HG03135 (cell line): ENCODE data around the gene SLC29A1.

Experiments
- ATAC-seq: cut with Tn5 transposase; IDR thresholded peaks from one replicate; pipeline ENCODE4 v1.9.1; 2021; ENCODE audit warnings: mild to moderate bottlenecking, moderate library complexity; ENCODE audit not compliant: unreplicated experiment

The SLC29A1 gene

GRCh38 chr6:44264154-44265006 lies 41.0 kb downstream of the SLC29A1 start:
- peak; percentile 30 for ATAC-seq

DNA sequence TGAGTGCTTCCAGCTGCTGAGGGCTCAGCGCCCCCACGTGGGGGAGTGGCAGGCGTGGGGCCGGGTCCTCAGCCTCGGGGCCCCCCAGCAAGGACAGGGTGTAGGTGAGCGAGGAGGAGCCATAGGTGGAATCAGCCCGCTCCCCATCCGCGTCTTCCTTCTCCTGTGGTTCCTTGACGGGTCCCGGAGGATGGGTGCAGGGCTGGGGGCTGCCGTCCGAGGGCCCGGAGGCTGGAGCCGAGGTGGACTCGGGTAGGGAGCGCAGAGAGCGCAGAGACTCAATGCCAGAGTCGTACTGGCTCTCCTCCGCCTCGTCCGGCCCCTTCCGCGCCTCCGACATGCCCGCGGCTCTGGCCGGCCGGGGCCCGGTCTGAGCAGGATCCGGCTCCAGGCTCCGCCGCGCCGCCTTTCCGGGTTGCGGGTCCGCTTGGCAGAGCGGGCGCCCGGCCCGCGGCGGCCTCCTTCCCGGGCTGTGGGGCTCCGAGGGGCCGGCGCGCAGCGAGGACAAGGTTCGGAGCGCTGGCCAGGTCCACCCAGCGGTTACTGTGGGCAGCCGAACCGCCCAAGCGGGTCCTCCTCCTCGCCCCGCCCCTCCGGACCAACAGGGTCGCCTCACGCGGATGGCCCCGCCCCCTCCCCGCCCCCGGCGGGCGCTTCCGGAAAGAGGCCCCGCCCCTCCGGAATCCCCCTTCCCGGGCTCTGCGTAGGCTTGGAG lies 41.8 kb downstream of the SLC29A1 start, which contains the start of gene NFKBIE:
Gene NFKBIE (minus strand): TSS at position 545 of the 715 bp plus-strand sequence. CDS start 205 bp downstream, at position 340.
- ATAC-seq, result peak; percentile 36

DNA sequence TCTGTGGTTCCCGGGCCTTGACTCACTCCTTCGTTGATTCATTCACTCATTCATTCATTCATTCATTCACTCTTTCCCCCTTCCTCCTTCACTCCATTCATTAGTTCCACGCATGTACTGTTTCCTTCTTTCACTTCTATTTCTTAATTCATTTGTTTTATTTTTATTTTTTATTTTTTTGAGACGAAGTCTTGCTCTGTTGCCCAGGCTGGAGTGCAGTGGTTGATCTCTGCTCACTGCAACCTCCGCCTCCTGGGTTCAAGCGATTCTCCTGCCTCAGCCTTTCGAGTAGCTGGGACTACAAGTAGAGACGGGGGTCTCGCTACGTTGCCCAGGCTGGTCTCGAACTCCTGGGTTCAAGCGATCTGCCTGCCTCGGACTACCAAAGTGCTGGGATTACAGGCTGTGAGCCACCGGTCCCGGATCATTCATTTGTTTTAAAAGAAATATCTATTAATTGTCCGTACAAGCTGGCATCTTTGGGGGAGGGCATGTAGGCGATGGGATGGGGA lies 42.4 kb downstream of the SLC29A1 start:
- no peak for ATAC-seq

GRCh38 chr6:44266347-44266746 lies 43.0 kb downstream of the SLC29A1 start:
- peak; percentile 24 for ATAC-seq

GRCh38 chr6:44267252-44267651 lies 43.9 kb downstream of the SLC29A1 start:
- no peak for ATAC-seq

DNA sequence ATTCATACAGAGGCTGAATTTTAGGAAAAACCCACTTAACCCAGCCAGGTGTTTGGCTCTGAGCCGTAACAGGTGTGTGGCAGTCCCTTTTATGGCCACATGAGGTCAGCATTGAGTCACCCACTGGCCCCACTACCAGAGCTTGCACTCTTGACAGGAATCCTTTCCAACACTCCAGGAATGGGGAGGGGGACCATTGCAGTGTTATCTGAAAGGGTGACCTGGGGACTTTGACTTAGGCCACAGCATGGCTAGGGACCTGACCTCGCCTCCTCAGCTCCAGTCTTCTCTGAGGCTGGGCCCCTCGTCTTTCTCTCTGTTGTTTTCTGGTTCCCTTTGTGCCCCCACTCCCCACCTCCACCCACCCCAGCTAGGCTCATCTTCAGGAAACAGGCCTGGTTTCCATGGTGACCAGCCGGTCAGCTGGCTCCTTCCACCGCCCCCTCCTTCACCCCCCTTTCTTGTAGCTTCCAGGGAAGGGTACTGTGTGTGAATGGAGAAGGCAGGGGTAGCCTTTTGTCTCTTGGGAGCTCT lies 44.8 kb downstream of the SLC29A1 start:
- ATAC-seq, result no peak

GRCh38 chr6:44269178-44269920 lies 46.0 kb downstream of the SLC29A1 start:
- ATAC-seq, result no peak

DNA sequence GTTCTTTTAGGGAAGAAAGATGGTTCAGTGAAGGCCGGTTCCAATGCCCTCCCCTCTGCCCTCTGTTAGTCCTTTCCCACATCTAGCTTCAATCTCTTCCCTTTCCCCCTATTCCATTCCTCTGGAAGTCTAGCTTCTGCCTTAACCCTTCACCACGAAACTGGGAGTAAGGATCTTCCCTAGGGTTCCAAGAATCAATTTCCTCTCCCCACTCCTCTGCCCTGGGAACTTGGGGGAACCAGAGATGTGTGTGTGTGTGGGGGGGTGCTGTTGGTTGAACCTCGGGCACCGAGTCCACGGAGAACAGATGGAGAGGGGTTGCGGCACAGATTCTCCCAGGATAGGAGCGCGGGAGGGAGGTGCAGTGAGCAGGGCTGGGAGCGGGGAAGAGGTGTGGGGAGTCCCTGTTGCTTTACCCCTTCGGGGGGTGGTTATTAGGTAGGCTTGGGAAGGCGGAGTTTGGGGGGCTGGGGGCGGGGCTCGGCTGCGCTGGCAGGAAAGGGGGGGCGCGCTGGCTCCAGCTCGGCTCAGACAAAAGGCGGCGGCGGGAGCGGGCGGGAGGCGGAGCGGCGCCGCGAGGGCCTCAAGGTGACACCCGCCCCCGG lies 46.6 kb downstream of the SLC29A1 start, which contains the start of gene TMEM151B:
Gene TMEM151B (plus strand): TSS at position 530 of the 605 bp plus-strand sequence. CDS start 293 bp downstream, outside the sequence.
- no peak for ATAC-seq

GRCh38 chr6:44270526-44271405 lies 47.4 kb downstream of the SLC29A1 start:
- no peak for ATAC-seq

DNA sequence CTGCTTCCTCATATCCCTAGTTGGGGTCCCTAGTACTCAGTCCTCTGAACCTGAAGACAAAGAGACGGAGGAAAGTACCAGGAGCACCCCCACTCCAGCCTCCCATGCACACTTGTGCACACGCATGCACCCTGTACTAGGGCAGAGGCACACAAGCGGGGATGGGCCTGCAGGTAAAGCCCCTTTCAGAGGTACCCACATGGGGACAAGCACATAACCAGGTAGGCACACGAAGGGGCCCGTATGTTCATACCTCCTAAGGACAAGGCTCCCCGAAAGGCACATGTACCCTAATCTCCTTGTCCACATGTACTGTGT lies 48.0 kb downstream of the SLC29A1 start:
- ATAC-seq, result no peak

- no peak for ATAC-seq
These were observed 48.5 kb downstream of the SLC29A1 start for GRCh38 chr6:44271914-44272313.

DNA sequence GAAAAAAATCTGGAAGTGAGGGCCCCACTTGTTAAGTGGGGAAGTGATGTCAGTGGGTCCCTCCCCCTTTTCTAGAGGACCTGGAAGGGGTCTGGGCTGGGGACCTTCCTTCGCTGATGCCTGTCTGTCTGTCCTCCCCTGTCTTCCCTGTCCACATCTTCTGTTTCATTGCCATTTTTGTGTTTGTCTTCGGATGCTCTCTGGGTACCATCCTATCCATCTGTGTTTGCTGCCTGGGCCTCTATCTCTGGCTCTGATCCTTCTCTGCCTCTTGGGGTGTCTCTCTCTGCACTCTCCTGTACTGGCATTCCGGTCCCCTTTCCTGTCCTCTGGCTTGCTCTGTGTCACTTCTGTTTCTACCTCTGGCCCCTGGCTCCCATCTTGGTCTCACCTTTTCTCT lies 49.1 kb downstream of the SLC29A1 start:
- no peak for ATAC-seq

DNA sequence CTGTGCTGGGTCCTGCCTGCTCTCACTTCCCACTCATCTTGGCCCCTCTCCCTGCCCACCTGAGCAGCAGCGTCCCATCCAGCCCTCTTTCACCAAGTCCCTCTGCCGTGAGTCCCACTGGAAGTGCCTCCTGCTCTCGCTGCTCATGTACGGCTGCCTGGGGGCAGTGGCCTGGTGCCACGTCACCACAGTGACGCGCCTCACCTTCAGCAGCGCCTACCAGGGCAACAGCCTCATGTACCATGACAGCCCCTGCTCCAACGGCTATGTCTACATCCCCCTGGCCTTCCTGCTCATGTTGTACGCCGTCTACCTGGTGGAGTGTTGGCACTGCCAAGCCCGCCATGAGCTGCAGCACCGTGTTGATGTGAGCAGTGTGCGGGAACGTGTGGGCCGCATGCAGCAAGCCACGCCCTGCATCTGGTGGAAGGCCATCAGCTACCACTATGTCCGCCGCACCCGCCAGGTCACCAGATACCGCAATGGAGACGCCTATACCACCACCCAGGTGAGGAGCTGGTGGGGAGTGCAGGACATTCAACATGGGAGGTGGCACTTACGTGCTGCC lies 49.7 kb downstream of the SLC29A1 start:
- no peak for ATAC-seq

- no peak for ATAC-seq
These were observed 50.2 kb downstream of the SLC29A1 start for GRCh38 chr6:44273617-44274016.

- no peak for ATAC-seq
These were observed 51.9 kb downstream of the SLC29A1 start for GRCh38 chr6:44275271-44275748.

- ATAC-seq, result no peak
These were observed 52.6 kb downstream of the SLC29A1 start for GRCh38 chr6:44275749-44276648.

DNA sequence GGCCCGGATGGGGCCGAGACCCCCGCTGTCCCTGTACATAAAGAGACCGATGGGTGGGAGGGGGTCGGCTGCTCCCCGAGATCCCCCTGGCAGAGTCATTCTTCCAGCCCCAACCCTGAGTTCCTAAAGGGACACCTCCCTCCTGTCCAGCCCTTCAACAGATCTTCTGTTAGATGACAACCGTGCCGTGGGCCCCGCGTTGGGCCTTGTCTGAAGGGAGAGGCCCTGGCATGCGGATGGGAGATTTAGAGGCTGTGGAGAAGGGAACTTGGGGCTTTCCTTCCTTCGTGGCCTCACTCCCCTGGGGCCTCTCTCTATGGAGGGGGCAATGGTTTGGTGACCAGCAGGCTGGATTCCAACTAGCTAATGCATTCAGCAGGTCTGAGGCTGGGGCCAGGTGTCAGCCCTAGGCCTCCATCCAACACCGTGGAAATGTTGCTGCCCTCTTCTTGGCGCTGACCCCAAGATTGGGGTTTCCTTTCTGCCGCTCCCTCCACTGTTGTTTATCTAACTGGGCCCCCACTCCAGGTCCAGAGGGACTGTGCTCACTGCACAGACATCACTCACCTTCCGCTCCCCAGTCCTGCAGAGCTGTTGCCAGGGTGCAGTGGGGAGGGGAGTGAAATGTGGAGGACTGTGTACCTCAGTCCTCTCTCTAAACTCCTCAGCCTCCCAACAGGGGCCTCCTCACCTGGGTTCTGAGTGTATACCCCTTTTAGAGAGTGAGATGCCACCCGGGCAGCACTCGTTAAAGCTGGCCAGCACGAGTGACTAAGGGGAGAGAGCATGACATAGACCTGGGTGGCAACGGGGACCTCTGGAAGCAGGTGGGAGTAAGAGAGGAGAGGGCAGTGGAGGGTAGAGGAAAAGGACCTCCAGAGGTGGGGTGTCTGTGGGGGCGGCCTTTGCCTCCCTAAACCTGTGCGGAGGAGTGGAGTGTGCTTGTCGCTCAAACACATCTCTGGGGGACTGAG lies 53.6 kb downstream of the SLC29A1 start:
- no peak for ATAC-seq
